Measurements from ENCODE around the gene SP100.

GRCh38 chr2:230525682-230526081 lies 109.7 kb downstream of the SP100 start:
- TF ChIP-seq CTCF (IDR thresholded peaks at IDR 0.05; ENCODE audit: insufficient read depth, low read depth, low read length) (no peak), EZH2 (IDR thresholded peaks at IDR 0.05; ENCODE audit: insufficient read depth, low read length) (no peak)

All from astrocyte (in vitro differentiated cells and primary cell).